Measurements from ENCODE around the gene GAPT. TPM values are rescaled to one million over a fixed set of nuclear protein-coding genes. Genes with fewer than 3 reads are reported as not detected.

GAPT gene
- total RNA-seq, 2 donors from 2014 or later = 0.68 to 0.81 TPM

GRCh38 chr5:58545912-58546311 is 54.7 kb downstream of the GAPT start:
- ATAC-seq (no peak), DNase-seq (no peak)
- intact Hi-C loops (cut with DNase I) = no loop called here

Small RNA genes within 50 kb of the gene (microRNA-seq; reads per million reads assigned to microRNA genes)
- 0 reads per million in 2 donors for gene MIR548AE2

Other genes starting within 250 kb of the GAPT start
- 100 to 1,000 TPM in 1 of 2 donors, 10 to 100 TPM in 1; 46.3 to 130 TPM for gene PLK2, start 31.3 kb upstream of the GAPT start, total RNA-seq
- gene RAB3C, start 91.6 kb downstream of the GAPT start, total RNA-seq = 1 to 10 TPM; 1.3 to 1.9 TPM